Upper lobe of left lung (tissue), 6 donors: ENCODE results near the gene PPM1H. TPM values are rescaled to one million over a fixed set of nuclear protein-coding genes. Genes with fewer than 3 reads are reported as not detected.

ENCODE experiments used
- ATAC-seq, 2 donors: fragments of 200-7000 bp; cut with Tn5 transposase; one replicate each; pipeline ENCODE4 v1.9.1; 2022; ENCODE audit warnings: mild to moderate bottlenecking in 2 of 2, moderate library complexity in 2 of 2; ENCODE audit not compliant: low FRiP score in 2 of 2
- DNase-seq, 2 donors: peaks; one replicate each; pipeline ENCODE4 v3.0.0-alpha.2; 2019 to 2020
- H3K27ac ChIP-seq, 4 donors: fragments of 200-600 bp; sonication (generic); one replicate each; pipeline ENCODE4 v1.5.1; 2016 to 2019
- H3K27me3 ChIP-seq, 4 donors: fragments of 200-600 bp; sonication (generic); one replicate each; pipeline ENCODE4 v1.5.1; 2017 to 2019
- H3K36me3 ChIP-seq, 4 donors: fragments of 200-600 bp; sonication (generic); one replicate each; pipeline ENCODE4 v1.5.1; 2016 to 2019
- H3K4me1 ChIP-seq, 4 donors: fragments of 200-600 bp; sonication (generic); one replicate each; pipeline ENCODE4 v1.5.1; 2018 to 2019
- H3K4me3 ChIP-seq, 4 donors: fragments of 200-600 bp; sonication (generic); one replicate each; pipeline ENCODE4 v1.5.1; 2017 to 2019; ENCODE audit warnings: mild to moderate bottlenecking in 2 of 4, moderate library complexity in 1 of 4
- H3K9me3 ChIP-seq, 4 donors: fragments of 200-600 bp; sonication (generic); one replicate each; pipeline ENCODE4 v1.5.1; 2018 to 2019
- EP300 ChIP-seq, 4 donors: sonication (generic); formaldehyde crosslinking; IDR thresholded peaks; one replicate each; pipeline ENCODE4 v1.5.1; 2017; ENCODE audit warnings: antibody characterized with exemption in 4 of 4, control low read depth in 2 of 4
- POLR2A ChIP-seq, 4 donors: fragments of 450-650 bp; IDR thresholded peaks; one replicate each; pipeline ENCODE4 v1.5.1; 2016 to 2017; ENCODE audit warnings: antibody characterized with exemption in 4 of 4, mild to moderate bottlenecking in 2 of 4
- POLR2AphosphoS5 ChIP-seq, 2 donors: sonication (generic); formaldehyde crosslinking; IDR thresholded peaks; one replicate each; pipeline ENCODE4 v1.5.1; 2017; ENCODE audit warnings: antibody characterized with exemption in 2 of 2
- WGBS, 2 donors: methylation state at CpG; one replicate each; pipeline ENCODE4 v1.1.5; 2017 to 2018; 5-methylcytosine and 5-hydroxymethylcytosine counted together
- total RNA-seq, 6 donors: library from RNA; depleted of rRNA in 4 of 6; stranded (reverse); fragments of >200 nt in 4 of 6; gene quantifications; one replicate each; pipeline versions ENCODE4 v1.1.0 to v1.2.1, GENCODE V29; 2016 to 2021
- TF ChIP-seq, protein P1 (sequence below), 6 experiments: fragments of 450-650 bp in 4 of 6; fragments of 200-600 bp in 2 of 6; sonication (generic) in 2 of 6; IDR thresholded peaks; one replicate each; pipeline ENCODE4 v1.5.1; 2016 to 2019; ENCODE audit warnings: antibody characterized with exemption in 6 of 6
- donor health status: DM: no; HTN: no; CAD: no; lungs with moderate emphysema.
- donor health status: DM: no; HTN: yes; CAD: no; lungs with severe emphysema.

The PPM1H gene
- total RNA-seq, 6 donors from 2014 or later, result 4.2 to 14.2 (median 8.4) TPM

- Histone ChIP-seq H3K27me3 (no peaks in the 10 kb centered on the region), H3K9me3 (no peaks in the 10 kb centered on the region), H3K27ac (no peak overlapping the region), H3K36me3 (no peaks in the 10 kb centered on the region), H3K4me3 (no peak overlapping the region), H3K4me1 (peaks cover 5 to 15% (median 10%) of the 10 kb centered on the region in 4 donors)
- 86 to 89% methylated on average over 3 of the region's 3 CpGs for WGBS, 2 donors
- ATAC-seq (no peak), DNase-seq (no peak)
- TF ChIP-seq, protein P1, sequence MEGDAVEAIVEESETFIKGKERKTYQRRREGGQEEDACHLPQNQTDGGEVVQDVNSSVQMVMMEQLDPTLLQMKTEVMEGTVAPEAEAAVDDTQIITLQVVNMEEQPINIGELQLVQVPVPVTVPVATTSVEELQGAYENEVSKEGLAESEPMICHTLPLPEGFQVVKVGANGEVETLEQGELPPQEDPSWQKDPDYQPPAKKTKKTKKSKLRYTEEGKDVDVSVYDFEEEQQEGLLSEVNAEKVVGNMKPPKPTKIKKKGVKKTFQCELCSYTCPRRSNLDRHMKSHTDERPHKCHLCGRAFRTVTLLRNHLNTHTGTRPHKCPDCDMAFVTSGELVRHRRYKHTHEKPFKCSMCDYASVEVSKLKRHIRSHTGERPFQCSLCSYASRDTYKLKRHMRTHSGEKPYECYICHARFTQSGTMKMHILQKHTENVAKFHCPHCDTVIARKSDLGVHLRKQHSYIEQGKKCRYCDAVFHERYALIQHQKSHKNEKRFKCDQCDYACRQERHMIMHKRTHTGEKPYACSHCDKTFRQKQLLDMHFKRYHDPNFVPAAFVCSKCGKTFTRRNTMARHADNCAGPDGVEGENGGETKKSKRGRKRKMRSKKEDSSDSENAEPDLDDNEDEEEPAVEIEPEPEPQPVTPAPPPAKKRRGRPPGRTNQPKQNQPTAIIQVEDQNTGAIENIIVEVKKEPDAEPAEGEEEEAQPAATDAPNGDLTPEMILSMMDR (IDR thresholded peaks at IDR 0.05), result no peak
- TF ChIP-seq EP300 (IDR thresholded peaks at IDR 0.05) (no peak), POLR2AphosphoS5 (IDR thresholded peaks at IDR 0.05) (no peak), POLR2A (IDR thresholded peaks at IDR 0.05) (no peak)
These were observed 211.8 kb downstream of the PPM1H start for GRCh38 chr12:62722971-62723680.

DNA sequence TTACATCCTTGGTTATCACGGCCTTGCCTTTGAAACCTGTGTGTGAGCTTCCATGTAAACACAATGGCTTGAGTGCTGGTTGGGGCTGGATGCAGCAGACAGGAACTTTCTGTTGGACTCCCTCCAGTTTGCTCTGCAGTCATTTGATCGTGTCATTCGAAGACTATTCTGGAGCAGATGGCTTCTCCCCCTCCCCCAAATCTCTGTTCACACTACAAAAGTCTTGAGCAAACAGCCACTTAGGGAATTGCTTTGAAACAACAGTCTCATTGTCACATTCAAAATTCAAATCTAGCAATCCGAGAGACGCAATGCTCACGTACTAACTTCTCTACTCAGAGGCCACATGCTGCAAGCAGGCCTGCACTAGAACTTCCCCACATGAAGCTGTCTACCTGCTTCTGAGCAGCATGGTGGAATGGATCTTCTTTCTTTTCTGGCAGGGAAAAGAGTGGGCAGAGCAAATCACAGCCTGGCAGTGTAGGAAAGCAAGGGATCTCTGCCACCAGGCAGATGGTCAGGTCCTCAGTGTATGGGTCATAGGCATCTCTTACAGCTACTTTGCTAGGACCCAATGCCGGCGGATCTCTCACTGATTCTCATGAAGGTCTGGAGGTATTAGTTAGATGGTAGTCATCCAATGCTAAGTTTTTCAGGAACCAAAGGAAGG is 214.2 kb downstream of the PPM1H start:
- no peaks in the 10 kb centered on the region for H3K9me3 ChIP-seq
- H3K36me3 ChIP-seq, result no peaks in the 10 kb centered on the region
- no peak for TF ChIP-seq POLR2A (IDR thresholded peaks at IDR 0.05)
- TF ChIP-seq, protein P1 (IDR thresholded peaks at IDR 0.05), result no peak
- TF ChIP-seq EP300 (IDR thresholded peaks at IDR 0.05), result no peak
- TF ChIP-seq POLR2AphosphoS5 (IDR thresholded peaks at IDR 0.05), result no peak
- no peaks in the 10 kb centered on the region for H3K27me3 ChIP-seq
- no peak overlapping the region for H3K4me3 ChIP-seq
- H3K4me1 ChIP-seq, result peaks cover 5 to 15% (median 10%) of the 10 kb centered on the region in 4 donors
- DNase-seq, result no peak
- no peak for ATAC-seq
- peak overlapping the region in 1 of 4 donors; percentile 8 for H3K27ac ChIP-seq
- 67 to 75% methylated on average over 8 of the region's 8 CpGs for WGBS, 2 donors

GRCh38 chr12:62720025-62720424 is 214.9 kb downstream of the PPM1H start:
- H3K36me3 ChIP-seq, result no peaks in the 10 kb centered on the region
- WGBS, 2 donors, result 94% methylated on average over 2 of the region's 2 CpGs
- DNase-seq (no peak), ATAC-seq (no peak)
- no peak overlapping the region for H3K27ac ChIP-seq
- H3K4me3 ChIP-seq, result no peak overlapping the region
- no peaks in the 10 kb centered on the region for H3K27me3 ChIP-seq
- TF ChIP-seq, protein P1 (IDR thresholded peaks at IDR 0.05), result no peak
- no peak for TF ChIP-seq POLR2AphosphoS5 (IDR thresholded peaks at IDR 0.05)
- no peak for TF ChIP-seq EP300 (IDR thresholded peaks at IDR 0.05)
- TF ChIP-seq POLR2A (IDR thresholded peaks at IDR 0.05), result no peak
- no peaks in the 10 kb centered on the region for H3K9me3 ChIP-seq
- H3K4me1 ChIP-seq, result peaks cover under 1 to 10% (median 4%) of the 10 kb centered on the region in 4 donors

- DNase-seq (no peak), ATAC-seq (no peak)
- Histone ChIP-seq H3K36me3 (no peaks in the 10 kb centered on the region), H3K4me1 (peaks cover 0 to 3% (median 0%) of the 10 kb centered on the region in 4 donors), H3K4me3 (no peak overlapping the region), H3K9me3 (no peaks in the 10 kb centered on the region), H3K27ac (no peak overlapping the region), H3K27me3 (no peaks in the 10 kb centered on the region)
- WGBS, 2 donors, result 96 to 100% methylated on average over 2 of the region's 2 CpGs
- no peak for TF ChIP-seq POLR2A (IDR thresholded peaks at IDR 0.05)
- no peak for TF ChIP-seq POLR2AphosphoS5 (IDR thresholded peaks at IDR 0.05)
- no peak for TF ChIP-seq EP300 (IDR thresholded peaks at IDR 0.05)
- TF ChIP-seq, protein P1 (IDR thresholded peaks at IDR 0.05), result no peak
These were observed 216.1 kb downstream of the PPM1H start for GRCh38 chr12:62718762-62719426.
